Sigmoid colon (tissue), 7 donors: ENCODE data around the gene CD44. TPM values are rescaled to one million over a fixed set of nuclear protein-coding genes. Genes with fewer than 3 reads are reported as not detected.

Experiments
- DNase-seq: peaks from one replicate; pipeline ENCODE4 v3.0.0-alpha.2; 2019
- H3K27ac ChIP-seq, 4 donors: fragments of 200-600 bp; sonication (generic); one replicate each; pipeline ENCODE4 v1.5.1; 2016 to 2019; ENCODE audit warnings: mild to moderate bottlenecking in 1 of 4
- H3K27me3 ChIP-seq, 3 donors: fragments of 200-600 bp; sonication (generic); one replicate each; pipeline ENCODE4 v1.5.1; 2019; ENCODE audit warnings: mild to moderate bottlenecking in 1 of 3
- H3K36me3 ChIP-seq, 4 donors: fragments of 200-600 bp; sonication (generic); one replicate each; pipeline ENCODE4 v1.5.1; 2016 to 2019
- H3K4me1 ChIP-seq, 4 donors: fragments of 200-600 bp; sonication (generic); one replicate each; pipeline ENCODE4 v1.5.1; 2017 to 2019
- H3K4me3 ChIP-seq, 4 donors: fragments of 200-600 bp; sonication (generic); one replicate each; pipeline ENCODE4 v1.5.1; 2017 to 2019; ENCODE audit warnings: mild to moderate bottlenecking in 2 of 4, moderate library complexity in 1 of 4
- H3K9me3 ChIP-seq, 4 donors: fragments of 200-600 bp in 3 of 4; sonication (generic) in 3 of 4; one replicate each; pipeline versions ENCODE4 v1.5.1 to v1.6.1; 2013 to 2019
- EP300 ChIP-seq, 4 donors: sonication (generic); formaldehyde crosslinking; IDR thresholded peaks; one replicate each; pipeline ENCODE4 v1.6.1; 2017; ENCODE audit warnings: antibody characterized with exemption in 4 of 4
- POLR2A ChIP-seq, 2 donors: fragments of 450-650 bp; IDR thresholded peaks; one replicate each; pipeline ENCODE4 v1.6.1; 2016; ENCODE audit warnings: antibody characterized with exemption in 2 of 2, mild to moderate bottlenecking in 2 of 2, moderate library complexity in 2 of 2
- POLR2AphosphoS5 ChIP-seq, 4 donors: sonication (generic); formaldehyde crosslinking; IDR thresholded peaks; one replicate each; pipeline ENCODE4 v1.6.1; 2017; ENCODE audit warnings: antibody characterized with exemption in 4 of 4
- WGBS, 2 donors: extraction: QIAGEN DNeasy Blood & Tissue Kit; methylation state at CpG; one replicate each; pipeline ENCODE4 v1.1.7; 2013; 5-methylcytosine and 5-hydroxymethylcytosine counted together
- intact Hi-C: fragments of 100-400 bp; cut with DNase I; formaldehyde crosslinking; loops from one replicate; pipeline ENCODE4 v1.15.1; 2023
- polyA plus RNA-seq, 3 donors: library from polyadenylated mRNA; stranded (reverse); fragments of 200-250 nt; gene quantifications; one replicate each; pipeline ENCODE4 v1.2.3, GENCODE V29; 2013
- total RNA-seq, 4 donors: library from RNA; depleted of rRNA; stranded (reverse); fragments of >200 nt; gene quantifications; one replicate each; pipeline ENCODE4 v1.1.0, GENCODE V29; 2016
- TF ChIP-seq, protein P1 (sequence below), 4 experiments: fragments of 450-650 bp in 3 of 4; fragments of 200-600 bp in 1 of 4; IDR thresholded peaks; one replicate each; pipeline ENCODE4 v1.5.1; 2016 to 2019; ENCODE audit warnings: antibody characterized with exemption in 4 of 4, mild to moderate bottlenecking in 3 of 4, moderate library complexity in 2 of 4
- donor health status: healthy with polysubstance abuse.
- donor health status: Bipolar disorder and iron deficiency.
- donor health status: healthy.

CD44 gene
- total and polyA plus RNA-seq, 7 donors: 28.4 to 228 (median 76.4) TPM

DNA sequence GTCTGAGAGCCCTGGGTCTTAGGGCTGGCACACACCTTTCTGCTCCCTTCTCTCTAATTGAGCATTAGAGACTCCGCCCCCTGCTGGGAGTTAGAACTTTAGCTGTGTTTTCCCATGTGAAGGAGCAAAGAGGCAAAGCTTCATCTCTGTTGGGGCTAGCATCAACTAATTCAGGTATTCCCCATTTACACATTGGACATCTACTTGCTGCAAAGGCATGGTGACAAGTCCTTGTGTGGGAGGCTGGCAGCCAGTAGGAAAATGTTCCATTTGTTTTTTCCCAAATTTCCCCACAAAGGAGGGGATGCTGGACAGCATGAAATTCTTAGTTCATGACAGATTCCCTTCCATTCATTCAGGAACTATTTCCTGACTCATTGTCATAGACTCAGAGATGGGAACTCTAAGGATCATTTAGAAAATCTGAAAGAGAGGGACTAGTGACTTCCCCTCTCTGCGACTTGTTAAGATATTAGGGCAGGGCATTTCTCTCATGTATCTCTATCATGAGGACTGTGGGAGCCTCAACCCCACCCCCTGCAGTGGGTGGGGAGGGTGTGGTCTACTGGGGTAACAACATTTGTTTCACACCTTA is 3.6 kb downstream of the CD44 start:
- intact Hi-C loops: loop anchor here (5.0 kb wide), 2 partner anchors 40 to 100 kb away; no protein-coding TSS in a partner anchor
- Histone ChIP-seq H3K27ac (peak overlapping the region in 3 of 4 donors; percentile 92 to 94 (median 93)), H3K4me3 (no peak overlapping the region), H3K27me3 (no peaks in the 10 kb centered on the region), H3K36me3 (no peaks in the 10 kb centered on the region), H3K4me1 (peaks cover 0 to 75% (median 68%) of the 10 kb centered on the region in 4 donors), H3K9me3 (no peaks in the 10 kb centered on the region)
- WGBS, 2 donors: 60 to 72% methylated on average over 2 of the region's 2 CpGs
- no peak for DNase-seq
- TF ChIP-seq POLR2AphosphoS5 (IDR thresholded peaks at IDR 0.05): peak in 1 of 4 donors; percentile 27
- TF ChIP-seq EP300 (IDR thresholded peaks at IDR 0.05): no peak
- no peak for TF ChIP-seq POLR2A (IDR thresholded peaks at IDR 0.05)
- TF ChIP-seq, protein P1, sequence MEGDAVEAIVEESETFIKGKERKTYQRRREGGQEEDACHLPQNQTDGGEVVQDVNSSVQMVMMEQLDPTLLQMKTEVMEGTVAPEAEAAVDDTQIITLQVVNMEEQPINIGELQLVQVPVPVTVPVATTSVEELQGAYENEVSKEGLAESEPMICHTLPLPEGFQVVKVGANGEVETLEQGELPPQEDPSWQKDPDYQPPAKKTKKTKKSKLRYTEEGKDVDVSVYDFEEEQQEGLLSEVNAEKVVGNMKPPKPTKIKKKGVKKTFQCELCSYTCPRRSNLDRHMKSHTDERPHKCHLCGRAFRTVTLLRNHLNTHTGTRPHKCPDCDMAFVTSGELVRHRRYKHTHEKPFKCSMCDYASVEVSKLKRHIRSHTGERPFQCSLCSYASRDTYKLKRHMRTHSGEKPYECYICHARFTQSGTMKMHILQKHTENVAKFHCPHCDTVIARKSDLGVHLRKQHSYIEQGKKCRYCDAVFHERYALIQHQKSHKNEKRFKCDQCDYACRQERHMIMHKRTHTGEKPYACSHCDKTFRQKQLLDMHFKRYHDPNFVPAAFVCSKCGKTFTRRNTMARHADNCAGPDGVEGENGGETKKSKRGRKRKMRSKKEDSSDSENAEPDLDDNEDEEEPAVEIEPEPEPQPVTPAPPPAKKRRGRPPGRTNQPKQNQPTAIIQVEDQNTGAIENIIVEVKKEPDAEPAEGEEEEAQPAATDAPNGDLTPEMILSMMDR (IDR thresholded peaks at IDR 0.05): no peak

DNA sequence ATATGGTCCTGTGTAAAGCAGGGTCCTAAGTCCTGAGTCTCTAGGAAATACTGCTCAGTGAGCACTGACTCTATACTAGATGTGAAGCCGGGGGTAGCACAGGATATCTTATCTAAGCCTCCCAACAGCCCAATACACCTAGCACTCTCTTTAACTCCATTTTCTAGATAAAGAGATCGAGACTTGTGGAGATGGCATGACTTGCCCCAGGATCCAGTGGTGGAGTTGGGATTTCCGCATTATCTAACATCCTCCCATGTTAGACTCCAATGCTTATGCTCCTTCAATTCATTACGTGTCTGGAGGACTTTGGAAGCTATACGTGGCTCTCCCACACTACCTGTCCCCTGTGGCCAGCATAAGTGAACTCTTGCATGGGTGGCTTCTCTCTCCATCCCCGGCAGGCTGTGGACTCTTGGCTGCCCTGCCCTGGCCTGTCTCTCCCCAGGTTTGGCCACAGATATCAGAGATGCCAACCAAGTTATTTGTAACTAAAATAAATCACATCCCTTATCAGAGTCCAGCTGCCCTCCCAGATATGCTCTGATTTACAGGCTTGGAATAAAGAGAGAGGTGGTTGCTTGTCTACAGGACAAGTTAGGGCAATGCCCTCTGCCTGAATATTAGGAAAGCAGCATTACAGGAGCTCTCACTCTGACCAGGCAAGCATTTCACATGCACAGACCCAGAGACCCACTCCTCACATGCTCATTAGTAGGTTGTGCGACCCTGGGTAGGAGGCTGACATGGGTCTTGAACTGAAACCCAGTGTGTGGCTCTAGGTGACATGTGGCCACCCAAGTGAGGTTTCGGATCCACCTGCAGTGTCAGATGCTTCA is 4.5 kb downstream of the CD44 start:
- peak overlapping the region in 3 of 4 donors; percentile 36 to 93 (median 92) for H3K27ac ChIP-seq
- H3K9me3 ChIP-seq: no peaks in the 10 kb centered on the region
- intact Hi-C loops: loop anchor here (5.0 kb wide), 2 partner anchors 41 to 99 kb away; no protein-coding TSS in a partner anchor
- peak overlapping the region in 1 of 4 donors; percentile 4 for H3K4me3 ChIP-seq
- 70 to 82% methylated on average over 8 of the region's 8 CpGs for WGBS, 2 donors
- TF ChIP-seq POLR2AphosphoS5 (IDR thresholded peaks at IDR 0.05) (no peak), POLR2A (IDR thresholded peaks at IDR 0.05) (no peak), EP300 (IDR thresholded peaks at IDR 0.05) (no peak)
- TF ChIP-seq, protein P1 (IDR thresholded peaks at IDR 0.05): no peak
- no peaks in the 10 kb centered on the region for H3K36me3 ChIP-seq
- H3K4me1 ChIP-seq: peaks cover 0 to 72% (median 63%) of the 10 kb centered on the region in 4 donors
- H3K27me3 ChIP-seq: no peaks in the 10 kb centered on the region
- no peak for DNase-seq

DNA sequence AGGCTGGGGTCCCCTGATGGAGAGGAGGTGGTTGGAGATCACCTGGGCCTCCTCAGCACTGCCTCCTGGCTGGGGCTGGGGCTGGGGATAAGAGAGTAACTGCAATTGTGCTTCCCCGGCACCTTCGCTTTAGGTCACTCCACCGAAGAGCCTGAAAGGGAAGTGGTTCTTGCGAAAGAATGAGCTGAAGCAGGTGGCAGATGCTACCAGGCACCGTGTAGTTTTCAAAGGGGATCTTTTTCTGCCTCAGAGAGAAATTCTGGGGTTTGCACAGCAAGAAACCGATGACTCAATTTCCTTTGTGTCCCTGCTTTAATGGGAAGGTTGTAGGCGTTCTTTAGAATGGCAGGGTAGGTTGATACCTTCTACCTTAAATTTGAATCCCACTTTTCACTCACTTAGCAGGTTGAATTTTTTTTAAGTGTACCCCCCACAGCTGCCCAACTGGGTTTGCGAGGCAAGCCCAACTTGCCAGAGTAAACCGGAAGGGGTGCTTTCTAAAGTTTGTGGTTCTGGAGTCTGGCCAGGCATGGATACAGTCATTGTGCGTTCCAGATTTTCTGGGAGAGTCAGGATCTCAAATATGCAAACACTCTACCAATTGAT is 5.3 kb downstream of the CD44 start:
- WGBS, 2 donors: 29 to 53% methylated on average over 10 of the region's 10 CpGs
- peak overlapping the region in 3 of 4 donors; percentile 36 to 93 (median 92) for H3K27ac ChIP-seq
- intact Hi-C loops: loop anchor here (5.0 kb wide), 2 partner anchors 42 to 98 kb away; no protein-coding TSS in a partner anchor
- peaks cover 0 to 76% (median 62%) of the 10 kb centered on the region in 4 donors for H3K4me1 ChIP-seq
- H3K4me3 ChIP-seq: peak overlapping the region in 1 of 4 donors; percentile 4
- no peak for DNase-seq
- no peaks in the 10 kb centered on the region for H3K36me3 ChIP-seq
- no peaks in the 10 kb centered on the region for H3K9me3 ChIP-seq
- H3K27me3 ChIP-seq: no peaks in the 10 kb centered on the region
- no peak for TF ChIP-seq EP300 (IDR thresholded peaks at IDR 0.05)
- no peak for TF ChIP-seq POLR2AphosphoS5 (IDR thresholded peaks at IDR 0.05)
- no peak for TF ChIP-seq POLR2A (IDR thresholded peaks at IDR 0.05)
- TF ChIP-seq, protein P1 (IDR thresholded peaks at IDR 0.05): no peak

DNA sequence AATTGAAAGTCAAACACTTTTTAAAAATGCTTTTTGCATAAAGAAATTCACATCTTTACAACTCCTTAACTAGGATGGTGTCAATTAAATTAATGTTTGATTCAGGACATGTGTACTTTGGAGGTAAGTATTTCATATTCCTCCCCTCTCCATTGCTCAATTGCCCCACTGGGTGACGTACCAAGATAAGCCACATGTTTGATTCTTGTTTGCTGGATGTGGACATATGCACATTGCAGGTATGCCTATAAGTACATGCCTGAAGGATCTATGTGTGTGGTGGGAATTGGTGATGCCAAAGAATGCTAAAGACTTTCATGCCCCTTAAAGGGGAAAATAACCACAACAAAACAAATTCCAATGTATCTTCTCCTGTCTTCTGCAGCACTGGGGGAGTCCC is 5.8 kb downstream of the CD44 start:
- no peaks in the 10 kb centered on the region for H3K9me3 ChIP-seq
- H3K4me1 ChIP-seq: peaks cover 0 to 81% (median 64%) of the 10 kb centered on the region in 4 donors
- intact Hi-C loops: loop anchor here (5.0 kb wide), 2 partner anchors 43 to 97 kb away; no protein-coding TSS in a partner anchor
- H3K27me3 ChIP-seq: no peaks in the 10 kb centered on the region
- peak overlapping the region in 3 of 4 donors; percentile 25 to 93 (median 31) for H3K27ac ChIP-seq
- no peak for DNase-seq
- H3K4me3 ChIP-seq: no peak overlapping the region
- H3K36me3 ChIP-seq: no peaks in the 10 kb centered on the region
- WGBS, 2 donors: 31 to 49% methylated on average over 1 of the region's 1 CpG
- no peak for TF ChIP-seq EP300 (IDR thresholded peaks at IDR 0.05)
- TF ChIP-seq POLR2AphosphoS5 (IDR thresholded peaks at IDR 0.05): no peak
- no peak for TF ChIP-seq POLR2A (IDR thresholded peaks at IDR 0.05)
- TF ChIP-seq, protein P1 (IDR thresholded peaks at IDR 0.05): no peak
